K562 (cell line): ENCODE measurements around the gene ZNF792. TPM values are rescaled to one million over a fixed set of nuclear protein-coding genes. Genes with fewer than 3 reads are reported as not detected.

ENCODE experiments used
- ATAC-seq: fragments of 200-7000 bp; cut with Tn5 transposase; 3 replicates; pipeline ENCODE4 v1.9.1; 2020; ENCODE audit warnings: moderate library complexity
- BruUV-seq: library from RNA; stranded (reverse); fragments of 400-500 nt; replicated peaks from 2 replicates; lab custom pipeline; 2021; lab: Mats Ljungman, UMichigan
- CTCF ChIA-PET: fragments of 300-600 bp; formaldehyde crosslinking; extraction: SDS; loops from one replicate; lab custom pipeline; 2021; ENCODE audit warnings: low intra/inter-chr PET ratio; lab: Yijun Ruan, JAX
- POLR2A ChIA-PET: fragments of 300-600, 350-650 bp; sonication (Branson Sonifier 250); formaldehyde crosslinking; extraction: SDS; loops from one replicate; lab custom pipeline; 2021; ENCODE audit warnings: antibody characterized with exemption, inconsistent platforms; lab: Yijun Ruan, JAX
- DNase-seq, 4 experiments: peaks; one replicate each; pipeline versions ENCODE4 v3.0.0 to v3.0.0-alpha.2; 2011 to 2018; ENCODE audit warnings: low spot score in 3 of 4, mixed read lengths in 3 of 4; ENCODE audit errors: extremely low read depth in 1 of 4
- FAIRE-seq: peaks from 2 replicates; lab custom pipeline; 2011; peaks lifted over from hg19 to GRCh38; lab: Jason Lieb, UNC
- H2AFZ ChIP-seq: 2 replicates; pipeline ENCODE4 v1.6.0; 2011; ENCODE audit warnings: low read depth, low read length, control low read depth, inconsistent platforms
- H3K27ac ChIP-seq: fragments of 200-600 bp; 3 replicates; pipeline ENCODE4 v1.8.0; 2011; ENCODE audit warnings: low read depth, mild to moderate bottlenecking, control low read depth, inconsistent platforms, low read length, moderate library complexity, mixed read lengths; ENCODE audit errors: extremely low read depth
- H3K27me3 ChIP-seq, 2 experiments: fragments of 300-600 bp in 1 of 2; 2 replicates in 1 of 2; 3 replicates in 1 of 2; pipeline versions ENCODE4 v1.6.0 to v1.8.0; 2011; ENCODE audit warnings: inconsistent platforms in 2 of 2, low read length in 2 of 2, mild to moderate bottlenecking in 1 of 2, mixed read lengths in 1 of 2, moderate library complexity in 1 of 2; ENCODE audit not compliant: control insufficient read depth in 2 of 2, insufficient read depth in 2 of 2
- H3K36me3 ChIP-seq: fragments of 300-600 bp; 3 replicates; pipeline ENCODE4 v1.8.0; 2011; ENCODE audit warnings: mild to moderate bottlenecking, low read length, inconsistent platforms; ENCODE audit not compliant: control insufficient read depth, insufficient read depth
- H3K4me1 ChIP-seq, 2 experiments: fragments of 200-600 bp in 1 of 2; replicated peaks in 1 of 2; 2 replicates in 1 of 2; 3 replicates in 1 of 2; pipeline versions ENCODE4 v1.5.1 to v1.8.0; 2011; ENCODE audit warnings: inconsistent platforms in 2 of 2, low read length in 2 of 2, mild to moderate bottlenecking in 1 of 2, mixed read lengths in 1 of 2, moderate library complexity in 1 of 2; ENCODE audit not compliant: control insufficient read depth in 2 of 2, insufficient read depth in 2 of 2
- H3K4me2 ChIP-seq: 2 replicates; pipeline ENCODE4 v1.6.1; 2011; ENCODE audit warnings: low read length, control low read depth, inconsistent platforms, mixed read lengths; ENCODE audit not compliant: insufficient read depth
- H3K4me3 ChIP-seq: fragments of 200-600 bp; sonication (generic), shearing (Covaris generic); 2 replicates; pipeline ENCODE4 v1.5.1; 2016; ENCODE audit warnings: control low read depth, inconsistent platforms
- H3K79me2 ChIP-seq: fragments of 200-600 bp; 3 replicates; pipeline ENCODE4 v1.8.0; 2011; ENCODE audit warnings: low read length, inconsistent platforms; ENCODE audit not compliant: control insufficient read depth, insufficient read depth
- H3K9ac ChIP-seq, 2 experiments: 2 replicates each; pipeline versions ENCODE4 v1.6.0 to v1.6.1; 2011; ENCODE audit warnings: low read depth in 2 of 2, low read length in 2 of 2, control low read depth in 1 of 2, inconsistent platforms in 1 of 2, mild to moderate bottlenecking in 1 of 2, mixed read lengths in 1 of 2; ENCODE audit not compliant: insufficient read depth in 1 of 2
- H3K9me1 ChIP-seq: one replicate; pipeline ENCODE4 v1.6.0; 2011; ENCODE audit warnings: inconsistent platforms, mild to moderate bottlenecking, low read length, moderate library complexity; ENCODE audit not compliant: control insufficient read depth, insufficient read depth
- H3K9me3 ChIP-seq: replicated peaks from 2 replicates; pipeline ENCODE4 v1.5.1; 2011; ENCODE audit warnings: low read depth, low read length, inconsistent platforms; ENCODE audit not compliant: control insufficient read depth, insufficient read depth
- H4K20me1 ChIP-seq: replicated peaks from 2 replicates; pipeline ENCODE4 v1.6.1; 2011; ENCODE audit warnings: low read length, inconsistent platforms, mixed read lengths; ENCODE audit not compliant: control insufficient read depth, insufficient read depth
- CAMTA2 ChIP-seq: fragments of 250-450 bp; sonication (Bioruptor Pico); conservative IDR thresholded peaks from 2 replicates; pipeline ENCODE4 v1.5.1; 2022
- CBX3 ChIP-seq, 2 experiments: IDR thresholded peaks; 1 replicate in 1 of 2; 2 replicates in 1 of 2; pipeline ENCODE4 v1.6.1; 2012; ENCODE audit warnings: inconsistent platforms in 2 of 2, low read length in 2 of 2, borderline replicate concordance in 1 of 2, control low read depth in 1 of 2
- CCAR2 ChIP-seq: fragments of 200-400 bp; formaldehyde crosslinking; IDR thresholded peaks from 2 replicates; pipeline ENCODE4 v1.6.1; 2017; ENCODE audit warnings: mild to moderate bottlenecking, low read depth, low read length
- LCOR ChIP-seq: sonication (generic); formaldehyde crosslinking; IDR thresholded peaks from 2 replicates; pipeline ENCODE4 v1.8.0; 2022; ENCODE audit warnings: mild to moderate bottlenecking, missing genetic modification reagents
- RNF2 ChIP-seq: sonication (generic); IDR thresholded peaks from 2 replicates; pipeline ENCODE4 v1.6.1; 2016
- SRSF9 ChIP-seq: fragments of 200-400 bp; formaldehyde crosslinking; IDR thresholded peaks from 2 replicates; pipeline ENCODE4 v1.6.1; 2017; ENCODE audit warnings: low read depth, low read length, borderline replicate concordance
- TRIM28 ChIP-seq: fragments of 450-650 bp; IDR thresholded peaks from 2 replicates; pipeline ENCODE4 v1.6.1; 2017
- ZNF184 ChIP-seq: sonication (generic); formaldehyde crosslinking; IDR thresholded peaks from 2 replicates; pipeline ENCODE4 v1.5.0; 2020; ENCODE audit warnings: missing genetic modification reagents
- ZNF324 ChIP-seq: fragments of 250-450 bp; sonication (Bioruptor Pico); IDR thresholded peaks from 2 replicates; pipeline ENCODE4 v1.4.0; 2020; ENCODE audit warnings: mild to moderate bottlenecking
- WGBS: fragments of 100-300 bp; shearing (Covaris generic); methylation state at CpG from one replicate; pipeline ENCODE4 v1.1.6; 2016; ENCODE audit warnings: low coverage, mixed read lengths; ENCODE audit not compliant: insufficient coverage; ENCODE audit errors: missing lambda C conversion rate; 5-methylcytosine and 5-hydroxymethylcytosine counted together
- in situ Hi-C: fragments of 300-500 bp; cut with MboI; formaldehyde crosslinking; loops from 4 replicates; pipeline ENCODE4 v1.15.0; 2018; ENCODE audit warnings: inconsistent platforms, mixed read lengths
- intact Hi-C: fragments of 100-400 bp; cut with micrococcal nuclease; formaldehyde crosslinking; loops from 2 replicates; pipeline ENCODE4 v1.14.2; 2022
- polyA plus RNA-seq, 8 experiments: library from polyadenylated mRNA; depleted of rRNA in 4 of 8; stranded (reverse) in 5 of 8; unstranded in 3 of 8; fragments of >200 nt; fragmentation: Nextera tagmentation in 2 of 8; fragmentation: Illumina TruSeq in 1 of 8; extraction: Ambion mirVana in 2 of 8; extraction: Trizol in 1 of 8; gene quantifications; 2 replicates each; pipeline versions ENCODE4 v1.2.1 to v1.2.3, GENCODE V29; 2011 to 2014; ENCODE audit warnings: inconsistent platforms in 1 of 8, missing spikeins in 1 of 8
- total RNA-seq, 7 experiments: library from RNA; depleted of rRNA in 6 of 7; stranded (reverse); fragments of >200 nt in 6 of 7; fragmentation: Illumina TruSeq in 2 of 7; extraction: Trizol in 2 of 7; gene quantifications; 2 replicates each; pipeline versions ENCODE4 v1.2.1 to v1.2.3, GENCODE V29; 2011 to 2021; ENCODE audit warnings: low replicate concordance in 1 of 7
- TF ChIP-seq, protein P1 (sequence below): fragments of 450-650 bp; IDR thresholded peaks from 2 replicates; pipeline ENCODE4 v1.6.1; 2018; ENCODE audit warnings: mild to moderate bottlenecking, low read depth; ENCODE audit not compliant: partially characterized antibody

ZNF792 gene
- total and polyA plus RNA-seq, 9 of the 15 experiments (the other 6 are each of a cell fraction or from before 2014, with no cell fraction given), result 3.3 to 16.5 (median 10.4) TPM

DNA sequence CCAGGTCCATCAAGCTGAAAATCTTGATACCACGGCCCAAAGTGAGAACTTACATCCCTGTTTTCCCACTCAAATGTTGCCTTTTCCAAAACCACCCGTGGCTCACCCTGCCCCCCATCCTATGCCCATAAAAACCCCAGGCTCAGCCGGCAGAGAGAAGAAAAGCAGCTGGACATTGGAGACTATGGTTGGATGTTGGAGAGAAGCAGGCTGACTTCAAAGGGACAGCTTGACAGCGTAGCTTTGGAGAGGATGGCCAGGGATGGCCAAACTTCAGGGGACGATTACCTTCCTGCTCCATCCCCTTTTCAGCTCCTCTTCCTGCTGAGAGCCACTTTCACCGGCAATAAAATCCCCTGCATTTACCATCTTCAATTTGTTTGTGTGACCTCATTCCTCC lies 3.5 kb upstream of the ZNF792 start:
- H3K27ac ChIP-seq, result no peak overlapping the region
- no peaks in the 10 kb centered on the region for H3K9me1 ChIP-seq
- no peak for TF ChIP-seq SRSF9
- no peak for TF ChIP-seq CCAR2
- no peak for TF ChIP-seq ZNF324
- TF ChIP-seq, protein P1, sequence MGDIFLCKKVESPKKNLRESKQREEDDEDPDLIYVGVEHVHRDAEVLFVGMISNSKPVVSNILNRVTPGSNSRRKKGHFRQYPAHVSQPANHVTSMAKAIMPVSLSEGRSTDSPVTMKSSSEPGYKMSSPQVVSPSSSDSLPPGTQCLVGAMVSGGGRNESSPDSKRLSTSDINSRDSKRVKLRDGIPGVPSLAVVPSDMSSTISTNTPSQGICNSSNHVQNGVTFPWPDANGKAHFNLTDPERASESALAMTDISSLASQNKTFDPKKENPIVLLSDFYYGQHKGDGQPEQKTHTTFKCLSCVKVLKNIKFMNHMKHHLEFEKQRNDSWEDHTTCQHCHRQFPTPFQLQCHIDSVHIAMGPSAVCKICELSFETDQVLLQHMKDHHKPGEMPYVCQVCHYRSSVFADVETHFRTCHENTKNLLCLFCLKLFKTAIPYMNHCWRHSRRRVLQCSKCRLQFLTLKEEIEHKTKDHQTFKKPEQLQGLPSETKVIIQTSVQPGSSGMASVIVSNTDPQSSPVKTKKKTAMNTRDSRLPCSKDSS, result peak; percentile 56
- TF ChIP-seq CAMTA2, result no peak
- peak in 1 of 2 experiments; percentile 60; a peak in 1 of 3 replicates for TF ChIP-seq CBX3 (IDR thresholded peaks at IDR 0.05; ENCODE audit: borderline replicate concordance in 1 of 2, low read length in 2 of 2)
- TF ChIP-seq ZNF184 (CRISPR knock-in tag), result no peak
- TF ChIP-seq TRIM28, result peak; percentile 60; the same call in 1 of the 2 replicates
- no peak for TF ChIP-seq RNF2
- no peak for TF ChIP-seq LCOR
- DNase-seq (no peak), FAIRE-seq (no peak), ATAC-seq (no peak)
- in situ Hi-C loops, result no loop called here
- no peak overlapping the region for H2AFZ ChIP-seq
- 26% methylated on average over 6 of the region's 6 CpGs for WGBS
- H3K27me3 ChIP-seq, result no peaks in the 10 kb centered on the region
- no peaks in the 10 kb centered on the region for H4K20me1 ChIP-seq
- H3K4me3 ChIP-seq, result no peak overlapping the region
- intact Hi-C loops, result no loop called here
- H3K9ac ChIP-seq, result no peak overlapping the region
- peaks cover 15% of the 10 kb centered on the region for H3K79me2 ChIP-seq
- no TSS peak for BruUV-seq
- CTCF ChIA-PET, result no interaction called here
- no peaks in the 10 kb centered on the region for H3K36me3 ChIP-seq
- H3K4me2 ChIP-seq, result no peak overlapping the region
- H3K4me1 ChIP-seq, result peaks cover 1 to 18% of the 10 kb centered on the region in 2 experiments; a peak in 4 of 5 replicates
- H3K9me3 ChIP-seq, result peaks cover 17% of the 10 kb centered on the region
- POLR2A ChIA-PET, result interaction anchor here (0.6 kb wide), 1 partner anchor 519 kb away, joined by 3 read pairs; no protein-coding TSS in a partner anchor
